DMS53 treated with DMSO at 0.1 percent for 48 hours (cell line): ENCODE results near the gene RAB1B.
A peak's percentile ranks its signal among the peaks of the same experiment; 100 is the strongest.

Experiments used
- DNase-seq: peaks from one replicate; lab custom pipeline; 2025; ENCODE audit not compliant: unreplicated experiment; lab: John Stamatoyannopoulos, UW

Gene RAB1B

GRCh38 chr11:66268244-66268951, at the start of gene RAB1B:
TSS of gene RAB1B (plus strand) at chr11:66268639. CDS start at chr11:66268680, 41 bp downstream.
- peak; percentile 97 for DNase-seq

DNA sequence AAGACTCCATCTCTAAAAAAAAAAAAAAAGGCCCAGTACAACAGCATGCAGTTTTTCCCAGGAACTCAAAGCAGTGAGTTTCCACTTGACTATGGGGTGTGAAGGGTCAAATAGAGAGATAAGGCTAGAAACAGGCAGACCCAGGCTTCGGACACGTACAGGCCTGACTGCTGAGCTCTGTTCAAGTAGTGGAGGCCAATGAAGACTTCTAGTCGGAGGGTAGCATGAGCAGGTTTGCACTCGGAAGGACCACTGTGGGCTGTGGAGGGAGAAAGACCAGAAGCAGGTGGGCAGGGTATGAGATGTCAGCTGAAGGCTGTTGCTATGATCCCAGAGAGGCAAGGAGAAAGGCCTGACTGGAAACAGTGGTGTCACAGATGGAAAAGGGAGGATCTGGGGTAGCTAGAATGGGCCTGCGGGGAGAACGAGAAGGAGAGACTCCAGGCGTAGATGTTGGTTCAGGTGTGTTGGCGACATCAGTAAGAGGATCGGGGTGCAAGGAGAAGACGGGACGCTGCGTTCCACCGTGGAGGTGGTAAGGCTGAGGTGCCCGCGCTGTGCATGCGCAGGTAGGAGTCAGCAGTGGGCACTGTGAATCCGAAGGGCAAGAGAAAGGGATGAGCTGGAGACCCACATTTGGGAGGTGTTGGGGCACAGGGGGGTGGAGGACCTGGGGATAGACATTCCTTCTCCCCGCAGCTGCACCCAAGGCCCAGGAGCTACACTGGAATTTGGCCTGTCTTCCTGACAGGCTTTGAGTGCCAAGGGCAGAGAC, 49.4 kb upstream of the RAB1B start:
- DNase-seq, result no peak

- DNase-seq, result no peak
These were observed 48.4 kb upstream of the RAB1B start for GRCh38 chr11:66219846-66220565.

DNA sequence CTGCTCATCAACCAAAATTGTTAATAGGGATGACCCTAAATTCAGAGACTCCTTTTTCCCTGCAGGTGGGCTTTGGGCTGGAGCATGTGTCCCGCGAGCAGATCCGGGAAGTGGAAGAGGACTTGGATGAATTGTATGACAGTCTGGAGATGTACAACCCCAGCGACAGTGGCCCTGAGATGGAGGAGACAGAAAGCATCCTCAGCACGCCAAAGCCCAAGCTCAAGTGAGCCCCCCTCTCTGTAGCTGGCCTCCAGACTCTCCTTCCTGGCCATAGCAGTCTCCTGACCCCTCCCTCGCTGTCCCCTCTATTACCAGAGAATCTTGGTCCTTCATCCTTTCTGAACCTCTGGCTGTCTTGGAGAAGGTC, 47.9 kb upstream of the RAB1B start:
- DNase-seq, result no peak

GRCh38 chr11:66221012-66221411, 47.4 kb upstream of the RAB1B start:
- DNase-seq, result no peak

- no peak for DNase-seq
These were observed 46.7 kb upstream of the RAB1B start for GRCh38 chr11:66221726-66222236.

DNA sequence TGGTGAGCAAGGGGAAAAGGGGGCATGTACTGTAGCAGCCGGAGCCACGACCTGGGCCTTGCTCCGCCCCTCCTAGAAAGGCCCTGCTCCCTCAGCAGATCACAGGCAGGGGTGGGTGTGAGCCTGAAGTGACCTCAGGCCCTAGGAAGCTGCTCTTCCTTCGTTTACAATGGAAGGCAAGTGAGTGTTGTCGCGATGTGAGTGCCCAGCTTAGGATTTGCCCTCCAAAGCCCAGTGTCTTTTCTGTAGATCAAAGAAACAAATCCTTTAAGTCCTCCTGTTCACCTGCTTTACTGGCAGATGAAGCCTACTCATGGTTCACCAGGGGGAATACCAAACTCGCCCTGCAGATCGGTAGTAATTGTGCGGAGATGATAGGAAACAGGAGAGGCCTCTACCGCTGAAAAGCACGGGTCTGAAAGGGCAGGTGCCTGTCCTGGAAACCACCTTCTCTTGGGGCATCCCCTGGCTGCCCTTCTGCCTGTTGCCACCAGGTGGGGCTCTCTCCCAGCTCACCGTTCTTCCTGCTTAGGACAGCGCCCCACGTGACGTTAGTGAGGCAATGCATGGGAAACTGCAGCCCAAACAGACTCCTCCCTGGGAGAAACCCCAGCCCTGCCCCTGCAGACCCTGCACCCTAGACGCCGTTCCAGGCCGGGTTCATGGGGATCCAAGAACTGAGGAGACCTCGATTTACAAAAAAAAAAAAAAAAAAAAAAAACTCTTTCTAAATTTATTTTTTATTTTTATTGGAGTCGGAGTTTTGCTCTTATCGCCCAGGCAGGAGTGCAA, 45.9 kb upstream of the RAB1B start:
- peak; percentile 94 for DNase-seq

- DNase-seq, result no peak
These were observed 44.1 kb upstream of the RAB1B start for GRCh38 chr11:66224226-66224855.

- no peak for DNase-seq
These were observed 43.4 kb upstream of the RAB1B start for GRCh38 chr11:66225066-66225465.

- DNase-seq, result no peak
These were observed 42.3 kb upstream of the RAB1B start for GRCh38 chr11:66226101-66226500.

- no peak for DNase-seq
These were observed 40.7 kb upstream of the RAB1B start for GRCh38 chr11:66227700-66228099.

DNA sequence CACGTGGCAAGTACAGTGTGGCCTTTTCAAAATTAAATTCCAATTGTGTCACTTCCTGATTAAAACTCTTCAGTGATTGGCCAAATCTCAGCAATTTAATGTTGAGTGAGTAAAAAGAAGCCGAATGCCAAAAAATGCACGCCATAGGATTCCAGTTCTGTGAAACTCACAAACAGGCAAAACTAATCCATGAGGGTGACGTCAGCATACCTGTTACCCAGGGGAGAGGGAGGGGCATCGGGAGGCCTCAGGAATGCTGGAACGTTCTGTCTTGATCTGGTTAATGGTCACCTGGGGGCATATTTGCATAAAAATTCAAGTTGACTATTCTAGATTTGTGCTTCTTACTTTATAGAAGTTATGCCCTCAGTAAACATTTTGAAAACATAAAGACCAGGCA, 39.9 kb upstream of the RAB1B start:
- no peak for DNase-seq

DNA sequence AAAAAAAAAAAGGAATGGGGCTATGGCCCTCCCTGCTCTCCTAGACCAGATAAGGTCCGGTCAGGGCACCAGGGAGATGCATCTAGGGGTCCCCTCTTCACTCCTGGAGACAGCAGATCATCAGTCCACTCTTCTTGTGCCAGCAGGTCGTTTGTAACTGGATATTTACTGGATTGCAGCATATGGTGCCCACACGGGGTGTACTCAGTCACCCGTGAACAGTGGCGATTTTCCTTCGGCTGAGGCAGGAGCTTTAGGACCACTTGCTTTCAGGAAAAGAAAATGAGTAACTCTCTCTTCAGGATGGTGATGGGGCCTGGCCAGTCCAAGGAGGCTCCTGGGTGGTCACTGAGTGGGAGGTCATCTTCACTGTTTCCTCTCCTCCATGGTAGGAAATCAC, 38.3 kb upstream of the RAB1B start:
- no peak for DNase-seq

GRCh38 chr11:66230978-66231377, 37.5 kb upstream of the RAB1B start:
- no peak for DNase-seq

- no peak for DNase-seq
These were observed 36.9 kb upstream of the RAB1B start for GRCh38 chr11:66231561-66231960.

DNA sequence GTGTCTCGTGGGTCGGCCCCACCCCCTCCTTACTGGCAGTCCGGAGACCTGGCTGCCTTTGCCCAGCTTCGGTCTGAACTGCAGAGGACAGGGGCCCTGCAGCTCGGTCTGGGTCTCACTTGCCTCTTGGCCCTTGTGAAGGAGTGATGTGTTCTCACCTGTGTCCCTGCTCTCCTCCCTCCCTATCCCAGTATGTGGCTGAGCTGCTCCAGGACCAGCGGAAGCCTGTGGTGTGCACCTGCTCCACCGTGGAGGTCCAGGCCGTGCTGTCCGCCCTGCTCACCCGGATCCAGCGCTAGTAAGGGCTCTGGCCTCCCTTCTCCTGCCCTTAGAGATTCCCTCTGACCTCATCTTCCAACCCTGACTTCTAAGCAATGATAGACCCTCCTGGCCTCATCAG, 35.7 kb upstream of the RAB1B start:
- DNase-seq, result no peak

DNA sequence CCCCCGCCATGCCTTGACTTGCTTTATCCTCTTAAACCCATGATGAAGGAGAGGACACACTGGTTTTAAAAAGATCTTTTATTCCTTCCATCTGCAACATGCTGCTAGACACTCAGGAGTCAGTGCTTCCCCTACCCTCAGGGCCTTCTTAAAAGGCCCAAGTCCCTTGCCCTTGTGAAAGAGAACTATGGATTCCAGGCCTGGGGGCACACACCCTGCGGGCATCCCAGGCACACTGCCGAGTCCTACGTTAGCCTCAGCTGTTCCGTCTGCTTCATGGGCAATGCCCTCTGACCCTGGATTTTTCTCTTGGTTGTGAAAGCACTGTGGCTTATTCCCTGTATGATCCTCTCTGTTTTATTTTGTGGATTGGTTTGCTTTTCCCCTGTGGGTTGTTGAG, 35.1 kb upstream of the RAB1B start:
- no peak for DNase-seq

GRCh38 chr11:66235141-66235540, 33.3 kb upstream of the RAB1B start:
- no peak for DNase-seq

- DNase-seq, result no peak
These were observed 30.6 kb upstream of the RAB1B start for GRCh38 chr11:66237867-66238266.

DNA sequence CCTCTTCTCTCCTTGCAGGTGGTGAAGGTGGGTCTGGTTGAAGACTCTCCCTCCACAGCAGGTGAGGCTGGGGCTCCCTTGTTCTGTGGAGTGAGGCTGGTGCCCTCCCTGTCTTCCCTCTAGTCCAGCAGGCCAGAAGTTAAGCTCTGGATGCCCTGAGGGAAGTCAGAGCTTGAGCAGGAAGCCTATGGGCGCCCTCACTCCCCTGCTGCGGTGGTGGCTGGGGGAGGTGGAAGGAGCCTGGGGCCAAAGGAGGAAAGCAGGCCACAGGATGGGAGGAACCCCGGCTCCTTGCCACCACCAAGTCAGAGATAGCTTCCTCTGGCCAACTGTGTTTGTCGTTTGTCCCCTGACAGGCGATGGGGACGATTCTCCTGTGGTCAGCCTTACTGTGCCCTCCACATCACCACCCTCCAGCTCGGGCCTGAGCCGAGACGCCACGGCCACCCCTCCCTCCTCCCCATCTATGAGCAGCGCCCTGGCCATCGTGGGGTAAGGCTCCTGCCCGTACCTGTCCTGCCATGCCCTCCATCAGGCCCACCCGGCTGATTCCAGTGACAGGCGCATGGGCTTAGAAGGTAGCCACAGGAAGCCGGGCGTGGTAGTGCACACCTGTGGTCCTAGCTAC, 29.5 kb upstream of the RAB1B start:
- DNase-seq, result no peak
